GM12875 (cell line): Measurements from ENCODE around the gene LPP.

Source experiments
- H3K4me3 ChIP-seq: one replicate; pipeline ENCODE4 v1.5.1; 2011; ENCODE audit warnings: low read depth, low read length, control low read depth
- TF ChIP-seq, protein P1 (sequence below): IDR thresholded peaks from 2 replicates; pipeline ENCODE4 v1.5.1; 2011; ENCODE audit warnings: low read depth, mild to moderate bottlenecking, control low read depth, inconsistent platforms, low read length, moderate library complexity, borderline replicate concordance; ENCODE audit not compliant: insufficient read depth

Gene LPP

GRCh38 chr3:188168648-188169047 lies 14.7 kb downstream of the LPP start:
- TF ChIP-seq, protein P1, sequence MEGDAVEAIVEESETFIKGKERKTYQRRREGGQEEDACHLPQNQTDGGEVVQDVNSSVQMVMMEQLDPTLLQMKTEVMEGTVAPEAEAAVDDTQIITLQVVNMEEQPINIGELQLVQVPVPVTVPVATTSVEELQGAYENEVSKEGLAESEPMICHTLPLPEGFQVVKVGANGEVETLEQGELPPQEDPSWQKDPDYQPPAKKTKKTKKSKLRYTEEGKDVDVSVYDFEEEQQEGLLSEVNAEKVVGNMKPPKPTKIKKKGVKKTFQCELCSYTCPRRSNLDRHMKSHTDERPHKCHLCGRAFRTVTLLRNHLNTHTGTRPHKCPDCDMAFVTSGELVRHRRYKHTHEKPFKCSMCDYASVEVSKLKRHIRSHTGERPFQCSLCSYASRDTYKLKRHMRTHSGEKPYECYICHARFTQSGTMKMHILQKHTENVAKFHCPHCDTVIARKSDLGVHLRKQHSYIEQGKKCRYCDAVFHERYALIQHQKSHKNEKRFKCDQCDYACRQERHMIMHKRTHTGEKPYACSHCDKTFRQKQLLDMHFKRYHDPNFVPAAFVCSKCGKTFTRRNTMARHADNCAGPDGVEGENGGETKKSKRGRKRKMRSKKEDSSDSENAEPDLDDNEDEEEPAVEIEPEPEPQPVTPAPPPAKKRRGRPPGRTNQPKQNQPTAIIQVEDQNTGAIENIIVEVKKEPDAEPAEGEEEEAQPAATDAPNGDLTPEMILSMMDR: no peak
- H3K4me3 ChIP-seq: no peak overlapping the region

- TF ChIP-seq, protein P1: no peak
- no peak overlapping the region for H3K4me3 ChIP-seq
These were observed 16.0 kb downstream of the LPP start for GRCh38 chr3:188169830-188170455.

DNA sequence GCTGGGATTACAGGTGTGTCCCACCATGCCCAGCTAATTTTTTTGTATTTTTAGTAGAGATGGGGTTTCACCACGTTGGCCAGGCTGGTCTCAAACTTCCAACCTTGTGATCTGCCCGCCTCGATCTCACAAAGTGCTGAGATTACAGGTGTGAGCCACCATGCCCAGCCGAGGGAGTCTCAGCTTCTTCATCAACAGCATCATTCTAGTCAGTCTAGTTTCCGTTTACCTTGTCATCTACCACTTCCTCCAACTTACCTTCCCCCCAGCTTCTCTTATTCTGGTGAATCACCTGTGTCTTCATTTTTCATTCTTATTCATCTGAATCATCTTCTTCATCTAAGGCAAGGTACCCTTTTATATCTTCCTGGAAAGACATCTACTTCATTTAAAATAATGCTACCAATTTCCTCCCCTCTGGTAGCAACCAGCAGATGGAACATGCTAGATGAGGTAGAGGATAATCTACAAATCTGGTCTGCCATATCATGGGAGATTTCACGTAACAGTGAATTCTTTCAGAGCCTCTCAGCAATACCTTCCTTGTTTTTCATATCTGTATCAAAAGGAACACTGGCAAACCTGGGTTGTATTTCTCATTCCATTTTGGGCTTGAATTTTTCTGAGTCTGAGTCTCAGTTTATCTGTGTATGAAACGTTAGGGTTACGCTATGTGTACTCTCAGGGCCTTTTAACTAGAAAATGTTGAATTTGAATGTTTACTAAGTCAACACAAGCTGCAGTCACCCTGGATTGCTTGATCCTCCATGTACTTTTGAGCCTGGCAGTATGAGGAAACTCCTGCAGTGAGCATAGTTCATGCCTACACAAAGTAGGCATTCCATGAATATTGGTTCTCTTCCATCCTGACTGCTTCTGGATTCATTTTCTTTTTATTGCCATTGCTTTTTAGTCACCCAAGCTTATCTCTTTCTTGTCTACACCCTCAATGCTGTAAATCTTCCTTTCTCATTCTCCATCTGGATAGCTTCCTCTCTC lies 16.8 kb downstream of the LPP start:
- TF ChIP-seq, protein P1: no peak

GRCh38 chr3:188171682-188172467 lies 17.9 kb downstream of the LPP start:
- TF ChIP-seq, protein P1: no peak
- H3K4me3 ChIP-seq: no peak overlapping the region

More for the DNA sequence above, 16.8 kb downstream of the LPP start:
- H3K4me3 ChIP-seq: no peak overlapping the region

DNA sequence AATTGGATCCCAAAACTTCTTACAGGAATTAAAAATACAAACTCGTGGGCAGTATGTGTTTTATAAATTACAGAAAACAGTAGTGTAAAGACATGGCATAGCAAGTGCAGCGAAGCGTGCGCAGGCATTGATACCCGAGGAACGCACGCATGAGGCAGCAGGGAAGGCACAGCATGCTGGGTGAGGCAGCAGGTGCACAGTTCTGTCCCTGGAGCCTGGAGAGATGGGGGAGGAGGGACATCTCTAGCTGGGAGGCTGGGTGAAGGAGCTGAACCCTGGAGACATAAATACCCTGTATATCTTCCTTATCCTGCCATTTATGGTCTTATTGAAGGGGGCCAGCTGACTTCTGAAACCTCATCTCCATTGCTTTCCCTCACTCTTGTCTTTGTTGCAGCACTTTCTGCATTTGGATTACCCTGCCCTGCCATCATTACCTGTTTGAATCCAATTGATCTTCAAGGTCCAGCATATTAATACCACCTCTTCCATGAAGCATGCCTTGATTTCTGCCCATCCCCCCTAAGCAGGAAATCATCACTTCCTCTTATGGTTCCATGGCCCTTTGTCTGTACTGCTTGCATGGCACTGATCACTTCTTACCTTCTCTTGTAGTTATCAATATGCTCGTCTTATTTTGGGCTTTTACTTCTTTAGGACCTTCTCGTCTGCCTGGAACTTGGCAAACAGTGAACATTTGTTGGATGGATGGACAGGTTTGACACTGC lies 20.5 kb downstream of the LPP start:
- no peak overlapping the region for H3K4me3 ChIP-seq
- TF ChIP-seq, protein P1: no peak

- H3K4me3 ChIP-seq: no peak overlapping the region
These were observed 22.5 kb downstream of the LPP start for GRCh38 chr3:188176476-188176875.

More at GRCh38 chr3:188176476-188176875, 22.5 kb downstream of the LPP start:
- TF ChIP-seq, protein P1: no peak
